CD4-positive, alpha-beta T cell treated with Interleukin-10 for 1 hour (primary cell): Measurements from ENCODE around the gene NF1.
"Not testable (repeated sequence)": the region's sequence is repeated elsewhere in the genome, so short reads cannot be mapped to it uniquely, and the experiment has no call there.

Experiments used
- DNase-seq: peaks from one replicate; pipeline ENCODE4 v3.0.0-alpha.2; 2020

NF1 gene

GRCh38 chr17:31211352-31212012 lies 116.7 kb downstream of the NF1 start:
- DNase-seq: no peak

- peak; percentile 55 for DNase-seq
Measured at GRCh38 chr17:31216031-31216751, 121.4 kb downstream of the NF1 start.

- DNase-seq: no peak
Measured at GRCh38 chr17:31224366-31224765, 129.6 kb downstream of the NF1 start.

GRCh38 chr17:31225831-31226230 lies 131.1 kb downstream of the NF1 start:
- no peak for DNase-seq

GRCh38 chr17:31226373-31226772 lies 131.6 kb downstream of the NF1 start:
- peak; percentile 3 for DNase-seq

- no peak for DNase-seq
Measured at GRCh38 chr17:31226950-31227349, 132.2 kb downstream of the NF1 start.

- DNase-seq: no peak
Measured at GRCh38 chr17:31231852-31232251, 137.1 kb downstream of the NF1 start.

GRCh38 chr17:31235110-31235509 lies 140.3 kb downstream of the NF1 start:
- DNase-seq: no peak

GRCh38 chr17:31236137-31236536 lies 141.4 kb downstream of the NF1 start:
- no peak for DNase-seq

- DNase-seq: no peak
Measured at GRCh38 chr17:31236712-31237111, 141.9 kb downstream of the NF1 start.

GRCh38 chr17:31241116-31241515 lies 146.3 kb downstream of the NF1 start:
- DNase-seq: no peak

GRCh38 chr17:31248986-31249834 lies 154.4 kb downstream of the NF1 start:
- DNase-seq: no peak

- no peak for DNase-seq
Measured at GRCh38 chr17:31249835-31250141, 155.0 kb downstream of the NF1 start.

- no peak for DNase-seq
Measured at GRCh38 chr17:31250229-31250628, 155.5 kb downstream of the NF1 start.

GRCh38 chr17:31251105-31251969 lies 156.6 kb downstream of the NF1 start:
- DNase-seq: no peak

- no peak for DNase-seq
Measured at GRCh38 chr17:31251970-31252328, 157.2 kb downstream of the NF1 start.

GRCh38 chr17:31252741-31253140 lies 158.0 kb downstream of the NF1 start:
- DNase-seq: no peak

- no peak for DNase-seq
Measured at GRCh38 chr17:31254654-31255053, 159.9 kb downstream of the NF1 start.

GRCh38 chr17:31256936-31257335 lies 162.2 kb downstream of the NF1 start:
- DNase-seq: no peak

GRCh38 chr17:31260151-31260550 lies 165.4 kb downstream of the NF1 start:
- no peak for DNase-seq

GRCh38 chr17:31261601-31262000 lies 166.8 kb downstream of the NF1 start:
- DNase-seq: no peak

GRCh38 chr17:31262923-31263322 lies 168.1 kb downstream of the NF1 start:
- not testable (repeated sequence) for DNase-seq

GRCh38 chr17:31266042-31266441 lies 171.3 kb downstream of the NF1 start:
- peak; percentile 33 for DNase-seq
